Activated T-cell treated with anti-CD3 and anti-CD28 coated beads, Interleukin-2, amount 50 U/mL, for 4 hours (primary cell): ENCODE measurements around the gene BIRC7. TPM values are rescaled to one million over a fixed set of nuclear protein-coding genes. Genes with fewer than 3 reads are reported as not detected.
"Not testable (repeated sequence)": the region's sequence is repeated elsewhere in the genome, so short reads cannot be mapped to it uniquely, and the experiment has no call there.

ENCODE experiments used
- ATAC-seq, 2 donors: fragments of 200-7000 bp; cut with Tn5 transposase; one replicate each; pipeline ENCODE4 v1.10.0; 2021
- DNase-seq: peaks from one replicate; pipeline ENCODE4 v3.0.0-alpha.2; 2020
- H3K27me3 Mint-ChIP-seq: one replicate; pipeline ENCODE4 v1.8.0; 2021; ENCODE audit warnings: low read depth, mixed read lengths
- H3K36me3 Mint-ChIP-seq: one replicate; pipeline ENCODE4 v1.8.0; 2022; ENCODE audit warnings: mixed read lengths; ENCODE audit not compliant: insufficient read depth
- H3K4me1 Mint-ChIP-seq: one replicate; pipeline ENCODE4 v1.8.0; 2021; ENCODE audit warnings: low read depth, mixed read lengths
- H3K4me3 Mint-ChIP-seq: one replicate; pipeline ENCODE4 v1.8.0; 2021; ENCODE audit warnings: mild to moderate bottlenecking, moderate library complexity, mixed read lengths
- H3K9me3 Mint-ChIP-seq: one replicate; pipeline ENCODE4 v1.8.0; 2021; ENCODE audit warnings: mixed read lengths
- total RNA-seq, 3 donors: library from RNA; stranded (reverse); gene quantifications; one replicate each; pipeline ENCODE4 v1.2.1, GENCODE V29; 2021

BIRC7 gene
- total RNA-seq, 3 donors from 2014 or later = not detected

DNA sequence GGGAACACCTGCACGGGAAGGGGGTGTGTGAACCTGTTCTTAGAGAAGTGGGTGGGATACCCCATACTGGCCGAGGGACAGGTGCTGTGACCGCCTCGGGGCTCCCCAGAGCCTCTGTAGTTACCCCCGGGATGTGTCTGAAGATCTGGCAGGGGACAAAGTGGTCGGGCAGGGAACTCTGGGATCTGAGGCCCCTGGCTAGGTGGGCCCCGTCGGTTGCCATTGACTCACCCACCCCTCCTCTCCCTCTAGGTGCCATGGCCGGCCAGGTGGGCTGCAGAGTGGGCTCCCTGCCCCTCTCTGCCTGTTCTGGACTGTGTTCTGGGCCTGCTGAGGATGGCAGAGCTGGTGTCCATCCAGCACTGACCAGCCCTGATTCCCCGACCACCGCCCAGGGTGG is 4.3 kb downstream of the BIRC7 start:
- DNase-seq = no peak
- Mint-ChIP-seq H3K36me3 (no peaks in the 10 kb centered on the region), H3K4me1 (no peaks in the 10 kb centered on the region), H3K4me3 (no peak overlapping the region), H3K9me3 (no peaks in the 10 kb centered on the region), H3K27me3 (peaks cover 16% of the 10 kb centered on the region)
- no peak for ATAC-seq

DNA sequence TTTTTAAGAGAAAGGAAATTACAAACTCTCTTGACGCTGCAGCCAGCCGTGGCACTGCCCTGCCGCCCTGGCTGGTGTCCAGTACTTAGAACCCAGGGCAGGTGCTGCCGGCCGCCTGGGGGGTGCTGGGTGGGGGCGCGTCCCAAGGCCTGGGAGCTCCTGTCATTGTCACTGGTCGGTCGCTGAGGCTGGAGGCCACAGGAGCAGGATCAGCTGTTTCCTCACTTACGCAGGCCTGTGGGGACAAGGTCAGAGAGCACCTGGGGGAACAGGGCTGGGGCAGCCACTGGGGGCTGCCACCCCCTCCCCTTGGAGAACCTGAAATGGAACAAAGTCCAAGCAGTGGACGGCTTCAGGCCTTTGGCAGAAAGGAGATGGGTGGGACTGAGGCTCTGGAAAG is 5.6 kb downstream of the BIRC7 start:
- no peaks in the 10 kb centered on the region for H3K4me1 Mint-ChIP-seq
- peaks cover 25% of the 10 kb centered on the region for H3K27me3 Mint-ChIP-seq
- DNase-seq (no peak), ATAC-seq (no peak)
- no peaks in the 10 kb centered on the region for H3K9me3 Mint-ChIP-seq
- no peak overlapping the region for H3K4me3 Mint-ChIP-seq
- H3K36me3 Mint-ChIP-seq = no peaks in the 10 kb centered on the region

DNA sequence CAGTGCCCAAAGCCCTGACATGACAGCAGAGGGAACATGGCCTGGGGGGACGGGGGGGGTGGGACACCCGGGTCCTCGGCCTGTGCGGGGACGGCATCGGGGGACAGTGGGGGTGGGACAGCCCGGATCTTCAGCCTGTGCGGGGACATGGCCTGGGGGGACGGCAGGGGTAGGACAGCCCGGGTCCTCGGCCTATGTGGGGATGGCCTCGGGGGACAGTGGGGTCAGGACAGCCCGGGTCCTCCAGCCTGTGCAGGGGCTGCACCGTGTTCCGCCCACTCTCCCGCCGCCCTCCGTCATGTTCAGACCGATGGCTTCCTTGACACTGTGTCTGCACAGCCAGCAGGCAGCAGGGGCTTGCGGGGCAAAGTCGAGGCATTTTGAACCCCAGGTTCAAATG is 7.0 kb downstream of the BIRC7 start:
- H3K9me3 Mint-ChIP-seq = no peaks in the 10 kb centered on the region
- H3K27me3 Mint-ChIP-seq = peaks cover 25% of the 10 kb centered on the region
- ATAC-seq (no peak), DNase-seq (no peak)
- H3K36me3 Mint-ChIP-seq = no peaks in the 10 kb centered on the region
- no peak overlapping the region for H3K4me3 Mint-ChIP-seq
- no peaks in the 10 kb centered on the region for H3K4me1 Mint-ChIP-seq

DNA sequence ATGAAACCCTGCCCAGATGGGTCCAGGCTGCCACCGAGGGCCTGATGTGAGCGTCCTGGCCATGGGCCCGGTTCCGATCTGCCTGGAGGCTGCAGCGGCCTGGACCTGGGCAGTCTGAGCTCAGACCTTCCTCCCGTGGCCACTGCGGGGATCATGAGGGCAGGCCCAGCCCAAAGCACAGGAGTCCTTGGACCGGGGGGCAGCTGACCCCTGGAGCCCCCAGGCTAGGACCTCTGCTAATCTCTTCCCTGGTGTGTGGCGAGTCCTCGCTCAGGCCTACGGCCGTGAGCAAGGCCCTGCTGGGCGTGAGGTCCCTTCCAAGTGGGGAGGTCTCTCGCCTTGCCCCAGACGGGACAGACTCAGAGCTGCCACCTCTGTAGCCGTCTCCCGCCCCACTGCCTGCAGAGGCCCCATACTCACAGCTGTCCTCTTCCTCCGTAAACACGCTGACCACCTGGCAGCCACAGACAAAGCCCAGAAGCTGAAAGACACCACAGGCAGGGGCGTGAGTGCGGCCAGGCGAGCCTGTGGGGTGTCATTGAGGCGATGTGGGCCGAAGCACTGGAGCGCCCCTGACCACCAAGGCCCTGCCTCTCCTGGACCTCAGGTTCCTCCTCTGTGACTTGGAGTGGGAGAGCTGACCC is 8.0 kb downstream of the BIRC7 start:
- no peak for ATAC-seq
- Mint-ChIP-seq H3K9me3 (no peaks in the 10 kb centered on the region), H3K4me1 (no peaks in the 10 kb centered on the region), H3K36me3 (no peaks in the 10 kb centered on the region), H3K27me3 (peaks cover 29% of the 10 kb centered on the region), H3K4me3 (no peak overlapping the region)
- DNase-seq = no peak

DNA sequence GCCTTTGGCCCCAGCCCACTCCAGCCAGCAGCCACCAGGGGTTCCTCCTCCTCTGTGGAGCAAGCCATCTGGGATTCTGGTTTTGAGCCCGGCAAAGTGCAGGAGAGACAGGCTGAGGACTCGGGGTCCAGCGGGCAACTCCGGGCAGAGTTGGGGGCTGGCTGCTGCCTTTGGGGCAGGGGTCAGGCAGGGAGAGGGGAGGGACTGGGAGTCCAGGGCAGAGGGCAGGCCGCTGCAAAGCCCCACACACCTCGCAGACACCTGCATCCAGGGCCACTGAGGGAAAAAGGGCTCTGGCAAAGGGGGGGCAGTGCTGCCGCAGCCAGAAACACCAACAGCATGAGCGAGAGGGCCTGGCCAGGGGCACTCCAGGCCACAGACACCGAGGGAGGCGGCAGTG is 8.8 kb downstream of the BIRC7 start:
- Mint-ChIP-seq H3K27me3 (peaks cover 36% of the 10 kb centered on the region), H3K4me3 (no peak overlapping the region), H3K4me1 (no peaks in the 10 kb centered on the region), H3K36me3 (no peaks in the 10 kb centered on the region), H3K9me3 (no peaks in the 10 kb centered on the region)
- ATAC-seq (no peak), DNase-seq (no peak)

DNA sequence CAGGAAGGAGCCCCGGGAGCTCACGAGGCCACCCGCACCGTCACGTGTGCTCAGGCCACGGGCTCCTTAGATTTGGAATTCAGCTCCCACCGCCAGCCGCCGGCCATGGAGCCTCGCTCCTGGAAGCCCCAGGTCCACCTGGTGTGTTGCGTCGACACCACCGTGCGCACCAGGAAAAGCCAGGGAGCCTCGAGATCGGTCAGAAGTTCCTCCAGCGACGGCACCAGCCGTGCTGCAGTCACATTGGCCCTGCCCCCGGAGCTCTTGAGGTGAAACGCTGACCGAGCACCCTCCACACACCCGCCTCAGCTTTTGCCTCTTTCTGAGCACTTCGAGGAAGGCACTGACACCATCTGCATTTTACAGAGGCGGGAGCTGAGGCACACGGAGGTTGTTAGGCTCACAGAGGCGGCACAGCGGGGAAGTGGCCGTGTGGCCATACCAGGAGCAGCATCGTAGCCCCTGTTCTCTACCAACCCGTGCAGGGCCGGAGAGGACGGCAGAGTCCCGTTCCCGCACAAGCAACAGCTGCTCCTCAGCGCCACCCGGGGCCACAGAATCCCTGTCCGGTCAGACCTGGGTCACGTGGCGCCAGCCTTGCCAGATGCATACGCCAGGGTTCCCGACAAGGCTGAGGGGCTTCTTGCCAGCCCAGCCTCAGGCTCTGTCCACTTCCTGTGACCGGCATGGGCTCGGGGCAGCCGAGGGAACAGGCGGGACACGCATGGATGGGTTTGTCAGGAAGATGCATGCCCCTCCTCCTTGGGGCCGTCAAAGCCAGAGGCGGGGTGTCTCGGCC is 11.0 kb downstream of the BIRC7 start:
- no peaks in the 10 kb centered on the region for H3K9me3 Mint-ChIP-seq
- H3K4me3 Mint-ChIP-seq = no peak overlapping the region
- H3K36me3 Mint-ChIP-seq = no peaks in the 10 kb centered on the region
- ATAC-seq (no peak), DNase-seq (no peak)
- no peaks in the 10 kb centered on the region for H3K4me1 Mint-ChIP-seq
- peaks cover 45% of the 10 kb centered on the region for H3K27me3 Mint-ChIP-seq

DNA sequence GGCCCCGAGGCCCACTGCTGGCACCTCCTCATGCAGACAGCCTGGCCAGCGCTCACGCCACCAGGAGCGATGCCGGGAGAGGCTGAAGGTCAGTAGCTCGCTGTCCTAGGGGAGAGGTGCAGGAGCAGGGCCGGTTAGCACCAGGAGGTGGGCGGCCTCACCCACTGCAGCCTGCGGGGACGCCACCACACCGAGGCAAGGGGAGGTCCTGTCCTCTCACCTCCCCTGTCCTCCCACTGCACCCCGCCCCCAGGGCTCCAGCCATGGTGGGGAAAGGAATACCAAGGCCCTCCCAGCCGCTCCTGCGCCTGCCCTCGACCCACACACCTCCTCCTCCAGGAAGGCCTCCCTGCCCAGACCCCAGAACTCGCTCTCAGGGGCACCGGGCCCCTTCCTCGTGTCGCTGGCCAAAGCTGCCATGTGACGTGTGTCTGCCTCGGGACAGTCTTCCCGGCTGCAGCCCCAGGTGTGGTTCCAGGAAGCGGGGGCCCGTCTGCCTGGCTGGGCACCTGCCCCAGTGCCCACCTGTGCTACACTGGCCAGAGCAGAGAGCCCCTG is 12.0 kb downstream of the BIRC7 start:
- no peak overlapping the region for H3K4me3 Mint-ChIP-seq
- ATAC-seq (no peak), DNase-seq (no peak)
- peaks cover 49% of the 10 kb centered on the region for H3K27me3 Mint-ChIP-seq
- no peaks in the 10 kb centered on the region for H3K4me1 Mint-ChIP-seq
- H3K36me3 Mint-ChIP-seq = no peaks in the 10 kb centered on the region
- no peaks in the 10 kb centered on the region for H3K9me3 Mint-ChIP-seq

DNA sequence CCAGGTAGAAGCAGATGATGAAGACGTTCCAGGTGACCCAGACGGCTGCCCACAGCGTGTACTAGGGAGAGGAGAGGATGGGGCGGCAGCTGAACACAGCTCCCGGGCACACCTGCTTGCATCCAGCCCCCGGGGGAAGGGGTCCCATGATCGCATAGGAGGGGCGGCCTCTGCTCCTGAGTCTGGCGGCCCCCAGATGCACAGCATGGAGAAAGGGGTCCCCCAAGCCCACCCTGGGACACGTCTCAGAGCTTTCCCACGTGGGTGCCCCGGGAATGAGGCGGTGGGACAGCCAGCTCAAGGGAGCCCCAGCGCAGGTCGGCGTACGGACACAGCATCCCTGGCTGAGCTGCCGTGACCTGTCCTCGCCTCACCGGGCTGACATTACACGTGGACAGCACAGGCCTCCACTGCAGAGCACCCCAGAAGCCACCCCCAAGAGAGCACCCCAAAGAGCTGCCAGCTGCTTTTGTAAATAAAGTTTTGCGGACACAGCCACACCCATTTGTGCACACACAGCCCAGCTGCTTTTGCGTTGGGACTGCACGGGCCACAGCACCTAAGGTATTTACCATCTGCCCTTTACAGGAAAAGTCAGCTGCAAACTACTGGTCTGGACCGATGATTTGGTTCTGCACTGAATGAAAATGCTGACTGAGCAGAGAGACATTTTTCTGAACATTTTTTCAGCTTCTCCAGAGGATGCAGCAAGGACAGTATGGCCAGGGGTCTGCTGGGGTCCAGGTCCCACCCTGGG is 13.3 kb downstream of the BIRC7 start:
- no peaks in the 10 kb centered on the region for H3K9me3 Mint-ChIP-seq
- DNase-seq = no peak
- peaks cover 53% of the 10 kb centered on the region for H3K27me3 Mint-ChIP-seq
- H3K4me3 Mint-ChIP-seq = no peak overlapping the region
- no peak for ATAC-seq
- H3K36me3 Mint-ChIP-seq = no peaks in the 10 kb centered on the region
- H3K4me1 Mint-ChIP-seq = peaks cover 2% of the 10 kb centered on the region

DNA sequence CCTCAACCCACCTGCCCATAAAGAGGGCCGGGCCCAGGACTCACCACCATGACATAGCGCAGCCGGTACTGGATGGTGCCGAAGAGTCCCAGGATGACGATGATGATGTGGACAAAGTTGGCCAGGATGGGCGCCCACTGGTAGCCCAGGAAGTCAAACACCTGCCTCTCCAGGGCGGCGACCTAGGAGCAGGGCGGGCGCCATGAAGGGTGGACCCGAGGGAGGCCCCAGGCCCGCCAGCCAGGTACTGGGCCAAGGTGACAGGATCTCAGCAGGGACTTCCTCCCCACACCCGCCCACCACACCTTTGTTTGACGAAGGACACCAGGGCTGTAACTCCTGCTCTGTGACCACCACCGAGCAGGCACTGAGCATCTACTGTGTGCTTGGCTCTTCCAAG is 14.2 kb downstream of the BIRC7 start:
- Mint-ChIP-seq H3K4me1 (peaks cover 2% of the 10 kb centered on the region), H3K4me3 (no peak overlapping the region), H3K27me3 (peaks cover 52% of the 10 kb centered on the region), H3K9me3 (no peaks in the 10 kb centered on the region), H3K36me3 (no peaks in the 10 kb centered on the region)
- ATAC-seq (no peak), DNase-seq (no peak)

DNA sequence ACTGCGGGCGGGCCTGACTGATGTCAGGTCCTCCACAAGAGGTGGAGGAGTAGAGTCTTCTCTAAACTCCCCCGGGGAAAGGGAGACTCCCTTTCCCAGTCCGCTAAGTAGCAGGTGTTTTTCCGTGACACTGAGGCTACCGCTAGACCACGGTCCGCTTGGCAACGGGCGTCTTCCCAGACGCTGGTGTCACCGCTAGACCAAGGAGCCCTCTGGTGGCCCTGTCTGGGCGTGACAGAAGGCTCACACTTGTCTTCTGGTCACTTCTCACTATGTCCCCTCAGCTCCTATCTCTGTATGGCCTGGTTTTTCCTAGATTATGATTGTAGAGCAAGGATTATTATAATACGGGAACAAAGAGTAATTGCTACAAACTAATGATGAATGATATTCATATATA is 15.6 kb downstream of the BIRC7 start:
- DNase-seq, H3K4me1 Mint-ChIP-seq, H3K9me3 Mint-ChIP-seq, H3K4me3 Mint-ChIP-seq, ATAC-seq, H3K36me3 Mint-ChIP-seq: not testable (repeated sequence)
- peaks cover 56% of the 10 kb centered on the region for H3K27me3 Mint-ChIP-seq

DNA sequence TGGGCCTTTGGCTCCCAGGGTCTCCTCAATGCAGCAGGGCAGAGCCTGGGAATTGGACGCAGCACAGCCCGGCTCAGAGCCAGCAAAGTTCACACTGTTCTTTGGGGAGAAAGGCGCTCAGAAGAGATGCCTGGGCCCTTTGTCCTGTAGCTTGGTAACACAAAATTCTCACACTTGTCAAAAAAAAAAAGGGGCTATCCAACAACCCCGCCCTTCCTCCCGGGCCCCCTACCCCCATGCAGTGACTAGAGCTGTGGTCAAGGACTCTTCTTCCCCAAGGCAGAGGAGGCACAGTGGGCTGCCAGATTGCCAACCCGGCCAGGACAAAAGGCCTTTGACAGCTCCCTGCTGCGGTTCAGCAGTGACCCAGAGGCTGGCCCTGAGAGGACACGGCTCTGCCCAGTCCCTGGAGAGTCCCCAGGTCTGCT is 16.6 kb downstream of the BIRC7 start:
- Mint-ChIP-seq H3K4me3 (no peak overlapping the region), H3K27me3 (peaks cover 62% of the 10 kb centered on the region), H3K36me3 (no peaks in the 10 kb centered on the region), H3K4me1 (peaks cover 2% of the 10 kb centered on the region), H3K9me3 (no peaks in the 10 kb centered on the region)
- DNase-seq (no peak), ATAC-seq (no peak)

DNA sequence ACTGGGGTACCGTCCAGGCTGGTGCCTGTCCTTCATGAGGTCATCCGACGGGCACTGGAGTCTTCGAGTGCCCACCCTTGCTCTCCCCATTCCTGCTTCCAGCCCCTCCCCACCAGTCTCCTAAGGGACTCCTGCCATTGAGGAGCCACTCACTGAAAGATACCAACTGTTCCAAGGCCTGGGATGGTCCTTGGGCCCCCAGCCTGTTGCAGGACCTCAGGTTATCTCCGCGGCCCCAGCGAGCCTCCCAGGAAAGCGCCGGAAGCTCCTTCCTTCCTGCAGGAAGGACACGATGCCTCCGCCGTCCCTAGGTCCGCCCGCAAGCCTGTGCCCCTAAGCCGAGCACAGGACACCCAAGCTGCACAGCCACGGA is 17.3 kb downstream of the BIRC7 start:
- no peaks in the 10 kb centered on the region for H3K9me3 Mint-ChIP-seq
- H3K27me3 Mint-ChIP-seq = peaks cover 67% of the 10 kb centered on the region
- H3K4me1 Mint-ChIP-seq = peaks cover 2% of the 10 kb centered on the region
- H3K36me3 Mint-ChIP-seq = no peaks in the 10 kb centered on the region
- DNase-seq (no peak), ATAC-seq (no peak)
- no peak overlapping the region for H3K4me3 Mint-ChIP-seq

DNA sequence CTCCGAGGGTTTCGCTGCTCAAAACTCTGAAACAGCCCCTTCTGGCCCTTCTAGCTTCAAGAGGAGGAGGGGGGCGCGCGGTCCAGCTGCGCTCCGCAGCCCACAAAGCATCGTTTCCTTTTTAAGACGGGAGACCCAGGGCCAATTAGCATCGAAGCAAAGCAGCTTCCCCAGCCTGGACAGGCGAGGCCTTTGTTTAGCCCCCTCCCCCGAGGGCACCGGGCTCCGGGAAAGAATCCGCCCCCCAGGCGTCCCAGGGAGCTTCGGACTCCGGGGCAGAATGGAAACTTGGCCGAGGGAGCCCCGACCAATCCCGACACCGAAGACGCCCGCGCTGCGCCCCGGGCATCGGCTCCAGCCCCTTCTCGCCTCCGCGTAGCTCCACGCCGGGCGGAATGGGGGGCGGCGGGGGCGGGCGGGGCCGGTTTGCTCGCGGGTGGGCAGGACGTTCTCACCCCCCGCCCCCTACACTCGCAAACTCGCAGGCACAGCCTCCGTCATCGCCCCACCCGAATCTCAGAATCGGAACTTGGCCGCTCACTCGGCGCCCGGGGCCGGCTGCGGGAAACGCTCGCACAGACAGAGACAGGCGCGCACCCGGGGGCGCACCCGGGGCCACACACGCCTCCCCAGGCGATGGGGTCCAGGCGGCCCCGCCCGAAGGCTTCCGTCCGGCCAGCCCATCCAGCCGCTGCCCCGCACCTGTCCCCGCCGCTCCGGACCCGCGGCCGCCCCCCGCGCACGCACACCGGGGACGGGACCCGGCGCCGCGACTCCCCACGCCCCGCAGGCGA is 17.9 kb downstream of the BIRC7 start:
- H3K27me3 Mint-ChIP-seq = peaks cover 66% of the 10 kb centered on the region
- DNase-seq = no peak
- peaks cover 2% of the 10 kb centered on the region for H3K4me1 Mint-ChIP-seq
- no peak overlapping the region for H3K4me3 Mint-ChIP-seq
- no peaks in the 10 kb centered on the region for H3K36me3 Mint-ChIP-seq
- no peaks in the 10 kb centered on the region for H3K9me3 Mint-ChIP-seq
- peak; percentile 28 to 32 for ATAC-seq

DNA sequence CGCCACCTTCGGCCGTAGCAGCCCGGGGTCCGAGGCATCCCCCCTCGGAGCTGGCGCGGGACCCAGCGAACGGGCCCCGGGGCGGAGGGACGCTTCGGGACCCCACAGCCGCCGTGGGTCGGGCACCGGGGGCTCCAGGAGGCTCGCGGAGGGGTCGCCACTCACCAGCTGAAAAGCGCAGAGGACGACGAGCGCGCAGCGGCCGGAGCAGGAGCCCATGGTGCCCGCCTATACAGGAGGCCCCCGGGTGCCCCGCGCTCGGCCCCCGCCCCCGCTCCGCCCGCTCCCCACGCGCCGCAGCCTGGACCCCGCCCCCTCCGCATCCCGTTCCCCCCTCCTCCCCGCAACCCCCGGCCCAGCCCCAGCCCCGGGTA is 18.5 kb downstream of the BIRC7 start, which contains the start of gene NKAIN4:
TSS of gene NKAIN4 (minus strand) at position 232 of the 374 bp plus-strand sequence. CDS start at position 219, 13 bp downstream.
- Mint-ChIP-seq H3K4me1 (peaks cover 2% of the 10 kb centered on the region), H3K27me3 (peaks cover 65% of the 10 kb centered on the region), H3K36me3 (no peaks in the 10 kb centered on the region), H3K4me3 (no peak within 1 kb of the TSS), H3K9me3 (no peaks in the 10 kb centered on the region)
- no peak for DNase-seq
- ATAC-seq = no peak
